Panc1 (cell line): Measurements from ENCODE around the gene THAP6. TPM values are rescaled to one million over a fixed set of nuclear protein-coding genes. Genes with fewer than 3 reads are reported as not detected.

ENCODE experiments used
- ATAC-seq: fragments of 200-7000 bp; cut with Tn5 transposase; 2 replicates; pipeline ENCODE4 v1.9.1; 2020; ENCODE audit warnings: mild to moderate bottlenecking, moderate library complexity
- BruUV-seq: library from RNA; stranded (reverse); fragments of 400-500 nt; replicated peaks from 2 replicates; lab custom pipeline; 2021; lab: Mats Ljungman, UMichigan
- CTCF ChIA-PET: fragments of 300-600 bp; sonication (Branson Sonifier 250); formaldehyde crosslinking; loops from one replicate; lab custom pipeline; 2022; ENCODE audit warnings: antibody characterized with exemption; lab: Charles Lee
- POLR2A ChIA-PET: fragments of 300-600 bp; sonication (Branson Sonifier 250); formaldehyde crosslinking; loops from one replicate; lab custom pipeline; 2022; ENCODE audit warnings: antibody characterized with exemption; lab: Charles Lee
- DNase-seq: peaks from one replicate; pipeline ENCODE4 v3.0.0-alpha.2; 2010; ENCODE audit warnings: low read depth, low spot score
- H3K27ac ChIP-seq: 2 replicates; pipeline ENCODE4 v1.5.1; 2011; ENCODE audit warnings: mild to moderate bottlenecking, low read length, inconsistent platforms
- H3K27me3 ChIP-seq: fragments of 200-500 bp; sonication (Bioruptor generic); 2 replicates; pipeline ENCODE4 v1.6.0; 2014; ENCODE audit warnings: low read length, inconsistent platforms; ENCODE audit not compliant: control insufficient read depth, insufficient read depth
- H3K36me3 ChIP-seq: fragments of 200-500 bp; sonication (Bioruptor generic); 2 replicates; pipeline ENCODE4 v1.5.1; 2014; ENCODE audit warnings: inconsistent platforms, mild to moderate bottlenecking, low read length, moderate library complexity; ENCODE audit not compliant: control insufficient read depth, insufficient read depth
- H3K4me1 ChIP-seq: 2 replicates; pipeline ENCODE4 v1.5.1; 2011; ENCODE audit warnings: inconsistent platforms, mild to moderate bottlenecking, low read length, moderate library complexity; ENCODE audit not compliant: control insufficient read depth, insufficient read depth
- H3K4me3 ChIP-seq, 2 experiments: 2 replicates each; pipeline ENCODE4 v1.5.1; 2011 to 2012; ENCODE audit warnings: low read depth in 2 of 2, low read length in 2 of 2, mild to moderate bottlenecking in 2 of 2, inconsistent platforms in 1 of 2, moderate library complexity in 1 of 2
- H3K9me3 ChIP-seq: fragments of 200-500 bp; sonication (Bioruptor generic); 2 replicates; pipeline ENCODE4 v1.5.1; 2014; ENCODE audit warnings: low read depth, mild to moderate bottlenecking, inconsistent platforms, low read length, moderate library complexity; ENCODE audit not compliant: control insufficient read depth, insufficient read depth
- CTCF ChIP-seq: fragments of 450-650 bp; IDR thresholded peaks from 2 replicates; pipeline ENCODE4 v1.5.1; 2017; ENCODE audit warnings: mild to moderate bottlenecking
- POLR2AphosphoS5 ChIP-seq: IDR thresholded peaks from 2 replicates; pipeline ENCODE4 v1.6.1; 2012; ENCODE audit warnings: mild to moderate bottlenecking, low read depth, low read length, moderate library complexity
- REST ChIP-seq, 2 experiments: IDR thresholded peaks; 2 replicates each; pipeline ENCODE4 v1.6.1; 2011 to 2012; ENCODE audit warnings: low read depth in 2 of 2, control low read depth in 1 of 2, low read length in 1 of 2, mild to moderate bottlenecking in 1 of 2, moderate library complexity in 1 of 2; ENCODE audit not compliant: insufficient read depth in 1 of 2
- SIN3A ChIP-seq: IDR thresholded peaks from 2 replicates; pipeline ENCODE4 v1.6.1; 2012; ENCODE audit warnings: low read depth, mild to moderate bottlenecking, low read length, moderate library complexity, borderline replicate concordance; ENCODE audit not compliant: insufficient read depth
- TCF7L2 ChIP-seq: IDR thresholded peaks from 2 replicates; pipeline ENCODE4 v1.6.1; 2011; ENCODE audit warnings: mild to moderate bottlenecking, low read depth, low read length, inconsistent platforms
- in situ Hi-C: cut with HindIII; loops from 2 replicates; pipeline ENCODE4 v1.10.0; 2016; ENCODE audit warnings: low sequenced_read_pairs, low pct_unique_long_range_greater_than_20kb
- intact Hi-C: fragments of 100-400 bp; cut with micrococcal nuclease; formaldehyde crosslinking; loops from one replicate; pipeline ENCODE4 v1.10.0; 2022; ENCODE audit not compliant: unreplicated experiment
- total RNA-seq: library from RNA; stranded (reverse); gene quantifications from one replicate; pipeline ENCODE4 v1.2.1, GENCODE V29; 2021; ENCODE audit not compliant: unreplicated experiment

THAP6 gene
- total RNA-seq, 1 experiment from 2014 or later, result 13.9 TPM

- H3K27me3 ChIP-seq, result no peaks in the 10 kb centered on the region
- intact Hi-C loops, result no loop called here
- H3K4me1 ChIP-seq, result no peaks in the 10 kb centered on the region
- no peak for DNase-seq
- ChIA-PET CTCF (no interaction called here), POLR2A (no interaction called here)
- H3K36me3 ChIP-seq, result no peaks in the 10 kb centered on the region
- BruUV-seq, result no TSS peak
- H3K9me3 ChIP-seq, result no peaks in the 10 kb centered on the region
- in situ Hi-C loops, result no loop called here
- H3K27ac ChIP-seq, result no peak overlapping the region
- no peak overlapping the region for H3K4me3 ChIP-seq
- TF ChIP-seq TCF7L2 (no peak), SIN3A (no peak), POLR2AphosphoS5 (no peak), CTCF (no peak), REST (IDR thresholded peaks at IDR 0.05; ENCODE audit: insufficient read depth in 1 of 2, low read depth in 2 of 2, low read length in 1 of 2) (no peak)
- no peak for ATAC-seq
These were observed 53.5 kb downstream of the THAP6 start for GRCh38 chr4:75567725-75568124.

Other genes with a start within 250 kb of the THAP6 start
- gene RCHY1, start 70 bp upstream of the THAP6 start, total RNA-seq, result 17.1 TPM
- gene ODAPH, start 41.6 kb downstream of the THAP6 start, total RNA-seq, result not detected
- 5.7 TPM for gene CDKL2, start 116.1 kb downstream of the THAP6 start, total RNA-seq
- 146 TPM for gene G3BP2, start 158.9 kb downstream of the THAP6 start, total RNA-seq
- 50.0 TPM for gene USO1, start 210.1 kb downstream of the THAP6 start, total RNA-seq